Epithelial cell of esophagus (primary cell): Measurements from ENCODE around the gene DZANK1.
"Not testable (repeated sequence)": the region's sequence is repeated elsewhere in the genome, so short reads cannot be mapped to it uniquely, and the experiment has no call there.

Experiments used
- DNase-seq: peaks from one replicate; pipeline ENCODE4 v3.0.0; 2010; ENCODE audit warnings: low read depth
- H3K4me3 ChIP-seq: 2 replicates; pipeline ENCODE4 v1.5.1; 2011; ENCODE audit warnings: mild to moderate bottlenecking, low read length, control low read depth
- TF ChIP-seq, protein P1 (sequence below): IDR thresholded peaks from 2 replicates; pipeline ENCODE4 v1.5.1; 2011; ENCODE audit warnings: low read depth, mild to moderate bottlenecking, low read length, control low read depth, inconsistent platforms; ENCODE audit not compliant: insufficient read depth; ENCODE audit errors: missing control alignments

DZANK1 gene

DNA sequence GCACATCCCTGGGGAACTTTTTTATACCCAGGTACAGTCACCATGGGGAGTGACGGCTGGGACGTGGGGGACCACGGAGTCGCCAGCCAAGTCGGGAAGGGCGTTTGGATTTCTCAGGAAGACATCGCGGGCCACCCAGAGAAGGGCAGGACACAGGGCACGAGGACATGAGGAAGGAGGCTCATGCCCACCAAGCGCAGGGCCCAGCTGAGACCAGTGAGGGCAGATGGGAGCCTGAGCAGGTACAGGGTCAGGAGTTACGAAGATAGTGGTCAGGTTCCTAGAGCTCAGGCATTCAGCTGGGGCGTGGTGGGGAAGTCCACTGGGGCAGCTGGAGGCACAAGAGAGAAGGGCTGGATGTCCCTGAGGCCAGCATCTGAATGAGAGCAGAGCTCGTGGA lies 103.9 kb downstream of the DZANK1 start:
- no peak for DNase-seq
- TF ChIP-seq, protein P1, sequence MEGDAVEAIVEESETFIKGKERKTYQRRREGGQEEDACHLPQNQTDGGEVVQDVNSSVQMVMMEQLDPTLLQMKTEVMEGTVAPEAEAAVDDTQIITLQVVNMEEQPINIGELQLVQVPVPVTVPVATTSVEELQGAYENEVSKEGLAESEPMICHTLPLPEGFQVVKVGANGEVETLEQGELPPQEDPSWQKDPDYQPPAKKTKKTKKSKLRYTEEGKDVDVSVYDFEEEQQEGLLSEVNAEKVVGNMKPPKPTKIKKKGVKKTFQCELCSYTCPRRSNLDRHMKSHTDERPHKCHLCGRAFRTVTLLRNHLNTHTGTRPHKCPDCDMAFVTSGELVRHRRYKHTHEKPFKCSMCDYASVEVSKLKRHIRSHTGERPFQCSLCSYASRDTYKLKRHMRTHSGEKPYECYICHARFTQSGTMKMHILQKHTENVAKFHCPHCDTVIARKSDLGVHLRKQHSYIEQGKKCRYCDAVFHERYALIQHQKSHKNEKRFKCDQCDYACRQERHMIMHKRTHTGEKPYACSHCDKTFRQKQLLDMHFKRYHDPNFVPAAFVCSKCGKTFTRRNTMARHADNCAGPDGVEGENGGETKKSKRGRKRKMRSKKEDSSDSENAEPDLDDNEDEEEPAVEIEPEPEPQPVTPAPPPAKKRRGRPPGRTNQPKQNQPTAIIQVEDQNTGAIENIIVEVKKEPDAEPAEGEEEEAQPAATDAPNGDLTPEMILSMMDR: no peak
- H3K4me3 ChIP-seq: no peak overlapping the region

GRCh38 chr20:18361678-18362077 lies 105.2 kb downstream of the DZANK1 start:
- H3K4me3 ChIP-seq: no peak overlapping the region
- no peak for DNase-seq
- TF ChIP-seq, protein P1: no peak

DNA sequence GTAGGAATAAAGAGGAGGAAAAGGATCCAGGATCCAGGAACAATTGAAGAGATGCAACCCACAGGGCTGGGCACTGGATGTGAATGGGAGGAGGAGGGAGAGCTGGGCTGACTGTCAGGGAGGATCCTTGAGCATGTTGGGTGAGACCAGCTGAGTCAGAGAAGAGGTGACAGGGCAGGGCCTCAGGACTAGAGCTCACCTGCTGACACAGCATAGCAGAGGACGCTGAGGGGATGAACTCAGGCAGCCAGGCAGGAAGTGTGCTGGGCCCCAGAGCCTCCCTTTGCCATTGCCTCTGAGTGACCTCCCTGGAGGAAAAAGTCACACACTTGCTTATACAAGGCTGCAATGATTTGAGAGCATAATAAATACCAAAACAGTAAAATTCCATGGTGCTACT lies 106.2 kb downstream of the DZANK1 start:
- TF ChIP-seq, protein P1: no peak

DNA sequence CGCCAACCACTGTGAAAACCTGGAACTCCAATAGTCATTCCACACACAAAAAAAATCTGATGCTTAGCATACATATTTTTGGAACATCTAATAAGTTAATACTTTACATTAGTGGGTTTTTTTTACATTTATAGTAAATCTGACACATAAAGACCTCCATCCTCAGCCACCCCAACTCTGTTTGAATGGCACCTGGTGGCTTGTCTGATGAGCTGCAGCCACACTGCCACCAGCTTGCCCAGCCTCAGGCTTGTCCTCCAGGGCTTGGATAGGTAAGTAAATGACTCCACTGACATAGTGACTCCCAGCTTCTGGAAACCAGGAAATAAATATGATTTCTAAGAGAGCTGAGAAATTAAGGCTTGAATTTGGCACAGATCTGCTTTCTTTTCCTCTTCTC lies 107.0 kb downstream of the DZANK1 start:
- TF ChIP-seq, protein P1: no peak
- H3K4me3 ChIP-seq: no peak overlapping the region
- DNase-seq: no peak

More for the DNA sequence above, 106.2 kb downstream of the DZANK1 start:
- no peak overlapping the region for H3K4me3 ChIP-seq
- peak; percentile 65 for DNase-seq

- not testable (repeated sequence) for H3K4me3 ChIP-seq, DNase-seq
These were observed 117.1 kb downstream of the DZANK1 start for GRCh38 chr20:18349749-18350148.
